Esophagus muscularis mucosa (tissue), 4 donors: ENCODE data around the gene CCNA2. TPM values are rescaled to one million over a fixed set of nuclear protein-coding genes. Genes with fewer than 3 reads are reported as not detected.

Experiments
- DNase-seq: peaks from one replicate; pipeline ENCODE4 v3.0.0-alpha.2; 2017; ENCODE audit errors: extremely low spot score
- H3K27ac ChIP-seq, 4 donors: fragments of 200-600 bp; sonication (generic); replicated peaks in 1 of 4; 1 replicate in 3 of 4; 2 replicates in 1 of 4; pipeline ENCODE4 v1.5.1; 2016 to 2019; ENCODE audit warnings: mild to moderate bottlenecking in 1 of 4
- H3K27me3 ChIP-seq, 4 donors: fragments of 200-600 bp; sonication (generic); one replicate each; pipeline versions ENCODE4 v1.5.1 to v1.6.0; 2016 to 2019
- H3K36me3 ChIP-seq, 4 donors: fragments of 200-600 bp; sonication (generic); one replicate each; pipeline ENCODE4 v1.5.1; 2016 to 2019
- H3K4me1 ChIP-seq, 4 donors: fragments of 200-600 bp; sonication (generic); one replicate each; pipeline ENCODE4 v1.5.1; 2016 to 2019
- H3K4me3 ChIP-seq, 4 donors: fragments of 200-600 bp; sonication (generic); 1 replicate in 2 of 4; 2 replicates in 2 of 4; pipeline ENCODE4 v1.5.1; 2016 to 2019; ENCODE audit warnings: mild to moderate bottlenecking in 4 of 4, moderate library complexity in 1 of 4
- H3K9me3 ChIP-seq, 4 donors: fragments of 200-600 bp; sonication (generic); 1 replicate in 3 of 4; 2 replicates in 1 of 4; pipeline ENCODE4 v1.5.1; 2016 to 2019
- EP300 ChIP-seq: sonication (generic); formaldehyde crosslinking; IDR thresholded peaks from one replicate; pipeline ENCODE4 v1.6.1; 2017; ENCODE audit warnings: antibody characterized with exemption
- POLR2A ChIP-seq: fragments of 450-650 bp; IDR thresholded peaks from one replicate; pipeline ENCODE4 v1.6.1; 2017; ENCODE audit warnings: antibody characterized with exemption, moderate library complexity, mild to moderate bottlenecking, low read depth
- POLR2AphosphoS5 ChIP-seq, 2 donors: sonication (generic); formaldehyde crosslinking; IDR thresholded peaks; one replicate each; pipeline ENCODE4 v1.6.1; 2017; ENCODE audit warnings: antibody characterized with exemption in 2 of 2
- WGBS: methylation state at CpG from one replicate; pipeline ENCODE4 v1.1.5; 2018; 5-methylcytosine and 5-hydroxymethylcytosine counted together
- intact Hi-C: fragments of 100-400 bp; cut with DNase I; formaldehyde crosslinking; loops from one replicate; pipeline ENCODE4 v1.15.1; 2023
- total RNA-seq, 4 donors: library from RNA; depleted of rRNA; stranded (reverse); fragments of >200 nt; gene quantifications; one replicate each; pipeline versions ENCODE4 v1.1.0 to v1.2.1, GENCODE V29; 2016
- TF ChIP-seq, protein P1 (sequence below), 3 experiments: fragments of 200-600 bp in 2 of 3; fragments of 450-650 bp in 1 of 3; sonication (generic) in 2 of 3; IDR thresholded peaks; one replicate each; pipeline ENCODE4 v1.5.1; 2017 to 2019; ENCODE audit warnings: antibody characterized with exemption in 3 of 3, mild to moderate bottlenecking in 2 of 3, moderate library complexity in 1 of 3

Gene CCNA2
- total RNA-seq, 4 donors from 2014 or later, result 0.17 to 0.98 (median 0.54) TPM

DNA sequence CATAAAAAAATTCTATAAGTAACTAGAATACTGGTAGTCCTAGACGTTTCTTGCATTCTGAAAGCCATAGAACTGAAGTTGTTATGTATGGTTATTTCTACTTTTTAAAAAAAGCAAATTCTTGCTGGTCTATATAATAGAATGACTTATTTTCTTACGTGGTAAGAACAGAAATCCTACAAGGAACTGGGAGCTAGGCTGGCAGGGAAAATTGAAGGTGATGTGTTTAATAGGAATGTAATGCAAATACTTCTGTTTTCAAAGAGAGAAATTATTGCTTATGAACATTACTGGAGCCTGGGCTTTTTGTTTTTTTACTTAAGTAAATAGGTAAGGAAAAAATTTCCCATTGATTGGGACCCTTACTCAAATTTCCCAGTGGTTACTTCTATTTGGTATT is 8.9 kb downstream of the CCNA2 start:
- H3K4me3 ChIP-seq, result no peak overlapping the region
- peaks cover 57 to 97% (median 75%) of the 10 kb centered on the region in 4 donors for H3K36me3 ChIP-seq
- no peak for DNase-seq
- H3K9me3 ChIP-seq, result no peaks in the 10 kb centered on the region
- no peaks in the 10 kb centered on the region for H3K4me1 ChIP-seq
- 90% methylated on average over 2 of the region's 2 CpGs for WGBS
- intact Hi-C loops, result no loop called here
- no peaks in the 10 kb centered on the region for H3K27me3 ChIP-seq
- no peak overlapping the region for H3K27ac ChIP-seq
- TF ChIP-seq EP300 (no peak), POLR2AphosphoS5 (IDR thresholded peaks at IDR 0.05) (no peak), POLR2A (no peak)
- TF ChIP-seq, protein P1, sequence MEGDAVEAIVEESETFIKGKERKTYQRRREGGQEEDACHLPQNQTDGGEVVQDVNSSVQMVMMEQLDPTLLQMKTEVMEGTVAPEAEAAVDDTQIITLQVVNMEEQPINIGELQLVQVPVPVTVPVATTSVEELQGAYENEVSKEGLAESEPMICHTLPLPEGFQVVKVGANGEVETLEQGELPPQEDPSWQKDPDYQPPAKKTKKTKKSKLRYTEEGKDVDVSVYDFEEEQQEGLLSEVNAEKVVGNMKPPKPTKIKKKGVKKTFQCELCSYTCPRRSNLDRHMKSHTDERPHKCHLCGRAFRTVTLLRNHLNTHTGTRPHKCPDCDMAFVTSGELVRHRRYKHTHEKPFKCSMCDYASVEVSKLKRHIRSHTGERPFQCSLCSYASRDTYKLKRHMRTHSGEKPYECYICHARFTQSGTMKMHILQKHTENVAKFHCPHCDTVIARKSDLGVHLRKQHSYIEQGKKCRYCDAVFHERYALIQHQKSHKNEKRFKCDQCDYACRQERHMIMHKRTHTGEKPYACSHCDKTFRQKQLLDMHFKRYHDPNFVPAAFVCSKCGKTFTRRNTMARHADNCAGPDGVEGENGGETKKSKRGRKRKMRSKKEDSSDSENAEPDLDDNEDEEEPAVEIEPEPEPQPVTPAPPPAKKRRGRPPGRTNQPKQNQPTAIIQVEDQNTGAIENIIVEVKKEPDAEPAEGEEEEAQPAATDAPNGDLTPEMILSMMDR (IDR thresholded peaks at IDR 0.05), result no peak

DNA sequence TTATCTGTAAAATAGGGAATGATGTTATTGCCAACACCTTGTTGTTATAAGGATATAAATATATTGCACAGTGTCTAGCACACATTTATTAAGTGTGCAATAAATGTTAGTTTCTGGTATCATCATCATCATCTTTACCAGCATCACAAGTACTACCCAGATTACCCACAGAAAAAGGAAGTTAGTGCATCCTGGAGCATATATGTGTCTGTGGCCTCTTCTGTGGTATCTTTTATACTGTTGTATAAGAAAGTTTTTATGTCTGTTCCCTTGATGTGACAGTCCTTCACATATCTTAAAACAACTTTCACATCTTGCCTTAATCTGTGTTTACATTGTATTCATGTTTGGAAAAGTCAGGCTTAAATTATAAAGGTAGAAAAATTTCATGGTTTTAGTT is 12.6 kb downstream of the CCNA2 start:
- H3K4me1 ChIP-seq, result no peaks in the 10 kb centered on the region
- H3K4me3 ChIP-seq, result no peak overlapping the region
- DNase-seq, result no peak
- TF ChIP-seq POLR2A (no peak), POLR2AphosphoS5 (IDR thresholded peaks at IDR 0.05) (no peak), EP300 (no peak)
- TF ChIP-seq, protein P1 (IDR thresholded peaks at IDR 0.05), result no peak
- peaks cover 66 to 100% (median 84%) of the 10 kb centered on the region in 4 donors for H3K36me3 ChIP-seq
- no peaks in the 10 kb centered on the region for H3K27me3 ChIP-seq
- H3K27ac ChIP-seq, result no peak overlapping the region
- intact Hi-C loops, result no loop called here
- no peaks in the 10 kb centered on the region for H3K9me3 ChIP-seq

DNA sequence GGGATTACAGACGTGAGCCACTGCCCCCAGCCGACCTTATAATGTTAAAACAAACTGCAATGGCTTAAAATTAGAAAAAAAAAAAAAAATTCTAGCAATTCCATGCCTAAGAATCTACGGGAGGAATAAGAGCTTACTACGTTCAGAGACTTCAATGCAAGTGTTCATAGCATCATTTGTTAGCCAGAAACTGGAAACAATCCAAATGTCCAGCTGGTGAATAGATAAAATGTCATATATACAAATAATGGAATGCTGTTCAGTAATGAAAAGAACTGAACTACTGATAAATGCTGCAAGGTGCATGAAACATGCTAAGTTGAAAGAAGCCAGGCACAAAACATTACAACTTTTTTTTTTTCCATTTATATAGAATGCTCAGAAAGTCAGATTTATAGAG is 17.3 kb downstream of the CCNA2 start:
- intact Hi-C loops, result no loop called here
- TF ChIP-seq POLR2A (no peak), POLR2AphosphoS5 (IDR thresholded peaks at IDR 0.05) (no peak), EP300 (no peak)
- TF ChIP-seq, protein P1 (IDR thresholded peaks at IDR 0.05), result no peak
- H3K36me3 ChIP-seq, result peaks cover 56 to 89% (median 77%) of the 10 kb centered on the region in 4 donors

DNA sequence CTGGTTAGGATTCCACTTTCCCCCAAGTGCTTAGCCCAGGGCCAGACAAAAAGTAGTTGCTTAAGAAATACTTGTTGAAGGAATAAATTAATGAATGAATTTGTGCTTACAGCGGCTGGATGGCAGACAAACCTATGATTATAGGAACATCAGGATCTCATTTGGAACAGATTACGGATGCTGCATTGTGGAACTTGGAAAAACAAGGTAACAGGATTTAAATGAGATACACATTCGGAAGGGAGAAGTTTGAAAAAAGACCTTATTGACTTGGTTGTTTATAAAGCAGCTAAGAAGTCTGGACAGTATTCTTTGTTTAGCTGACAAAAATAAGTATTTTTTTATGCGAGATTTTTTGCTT is 22.0 kb downstream of the CCNA2 start:
- Histone ChIP-seq H3K4me1 (peaks cover 6 to 25% (median 20%) of the 10 kb centered on the region in 4 donors), H3K36me3 (peaks cover 24 to 42% (median 36%) of the 10 kb centered on the region in 4 donors), H3K27ac (peak overlapping the region; percentile 87 to 92 (median 90)), H3K9me3 (no peaks in the 10 kb centered on the region), H3K27me3 (no peaks in the 10 kb centered on the region), H3K4me3 (peak overlapping the region; percentile 70 to 91 (median 74))
- intact Hi-C loops, result loop anchor here (5.0 kb wide), 1 partner anchor 104 kb away; the partner anchor contains the start of gene ANXA5
- whole genome bisulfite sequencing, result 24% methylated on average over 4 of the region's 4 CpGs
- TF ChIP-seq EP300, result no peak
- TF ChIP-seq POLR2AphosphoS5 (IDR thresholded peaks at IDR 0.05), result no peak
- no peak for TF ChIP-seq POLR2A
- TF ChIP-seq, protein P1 (IDR thresholded peaks at IDR 0.05), result no peak
- no peak for DNase-seq

More for the DNA sequence above, 17.3 kb downstream of the CCNA2 start:
- Histone ChIP-seq H3K4me1 (peaks cover 0 to 17% (median 12%) of the 10 kb centered on the region in 4 donors), H3K27ac (no peak overlapping the region), H3K4me3 (no peak overlapping the region), H3K9me3 (no peaks in the 10 kb centered on the region), H3K27me3 (no peaks in the 10 kb centered on the region)
- WGBS, result 67% methylated on average over 4 of the region's 4 CpGs
- DNase-seq, result no peak
